Hepatocyte (in vitro differentiated cells): ENCODE measurements around the gene CDV3.

ENCODE experiments used
- EZH2 ChIP-seq: fragments of 200-600 bp; sonication (generic); IDR thresholded peaks from 2 replicates; pipeline ENCODE4 v1.6.1; 2016; ENCODE audit warnings: antibody characterized with exemption, mild to moderate bottlenecking, borderline replicate concordance
- EZH2phosphoT487 ChIP-seq: fragments of 200-600 bp; sonication (generic); IDR thresholded peaks from one replicate; pipeline ENCODE4 v1.6.1; 2018; ENCODE audit warnings: antibody characterized with exemption, mild to moderate bottlenecking, low read depth, moderate library complexity; ENCODE audit not compliant: unreplicated experiment, severe bottlenecking
- TF ChIP-seq, protein P1 (sequence below): fragments of 200-600 bp; sonication (generic); IDR thresholded peaks from 2 replicates; pipeline ENCODE4 v1.5.1; 2016; ENCODE audit warnings: antibody characterized with exemption, mild to moderate bottlenecking; ENCODE audit not compliant: poor library complexity

DNA sequence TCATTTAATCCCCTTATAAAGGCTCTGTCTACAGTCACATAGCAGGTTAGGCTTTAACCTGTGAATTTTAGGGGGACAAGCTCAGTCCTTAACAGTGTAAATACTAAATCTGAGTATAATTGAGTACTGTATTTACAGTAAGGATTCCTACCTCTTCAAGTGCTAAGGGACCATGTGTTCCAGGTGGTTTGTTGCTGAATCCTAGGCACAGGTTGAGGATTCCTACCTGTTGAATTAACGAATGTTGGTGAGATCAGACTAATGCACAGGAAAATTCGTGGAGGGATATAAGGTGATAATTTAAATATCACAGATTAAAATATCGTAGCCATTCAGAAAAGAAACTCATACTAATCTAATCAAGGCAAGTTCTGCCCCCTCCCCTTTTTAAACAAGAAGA is 24.9 kb downstream of the CDV3 start:
- TF ChIP-seq, protein P1, sequence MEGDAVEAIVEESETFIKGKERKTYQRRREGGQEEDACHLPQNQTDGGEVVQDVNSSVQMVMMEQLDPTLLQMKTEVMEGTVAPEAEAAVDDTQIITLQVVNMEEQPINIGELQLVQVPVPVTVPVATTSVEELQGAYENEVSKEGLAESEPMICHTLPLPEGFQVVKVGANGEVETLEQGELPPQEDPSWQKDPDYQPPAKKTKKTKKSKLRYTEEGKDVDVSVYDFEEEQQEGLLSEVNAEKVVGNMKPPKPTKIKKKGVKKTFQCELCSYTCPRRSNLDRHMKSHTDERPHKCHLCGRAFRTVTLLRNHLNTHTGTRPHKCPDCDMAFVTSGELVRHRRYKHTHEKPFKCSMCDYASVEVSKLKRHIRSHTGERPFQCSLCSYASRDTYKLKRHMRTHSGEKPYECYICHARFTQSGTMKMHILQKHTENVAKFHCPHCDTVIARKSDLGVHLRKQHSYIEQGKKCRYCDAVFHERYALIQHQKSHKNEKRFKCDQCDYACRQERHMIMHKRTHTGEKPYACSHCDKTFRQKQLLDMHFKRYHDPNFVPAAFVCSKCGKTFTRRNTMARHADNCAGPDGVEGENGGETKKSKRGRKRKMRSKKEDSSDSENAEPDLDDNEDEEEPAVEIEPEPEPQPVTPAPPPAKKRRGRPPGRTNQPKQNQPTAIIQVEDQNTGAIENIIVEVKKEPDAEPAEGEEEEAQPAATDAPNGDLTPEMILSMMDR = no peak
- no peak for TF ChIP-seq EZH2
- TF ChIP-seq EZH2phosphoT487 = no peak
